ENCODE measurements around the gene NFYA.

The NFYA gene

DNA sequence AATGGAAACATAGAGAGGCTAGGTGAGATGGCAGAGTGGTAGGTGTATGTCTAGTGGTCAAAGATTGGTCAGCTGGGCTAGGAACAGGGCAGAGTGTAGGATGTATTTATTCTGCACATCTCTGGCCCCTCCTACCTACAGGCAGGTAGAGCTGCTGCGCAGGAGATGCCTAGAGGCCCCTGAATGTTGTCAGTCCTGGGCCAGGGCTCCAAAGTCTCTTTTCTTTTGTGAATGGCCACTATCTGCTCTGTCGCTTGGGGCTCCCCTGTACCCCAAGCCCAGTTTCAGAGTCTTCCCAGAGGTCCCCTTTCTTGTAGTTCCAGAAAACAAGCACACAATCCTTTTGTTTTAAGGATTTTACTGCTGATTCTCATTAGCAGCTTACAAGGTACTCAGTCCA, 25.5 kb upstream of the NFYA start:
- DNase-seq = no peak

DNA sequence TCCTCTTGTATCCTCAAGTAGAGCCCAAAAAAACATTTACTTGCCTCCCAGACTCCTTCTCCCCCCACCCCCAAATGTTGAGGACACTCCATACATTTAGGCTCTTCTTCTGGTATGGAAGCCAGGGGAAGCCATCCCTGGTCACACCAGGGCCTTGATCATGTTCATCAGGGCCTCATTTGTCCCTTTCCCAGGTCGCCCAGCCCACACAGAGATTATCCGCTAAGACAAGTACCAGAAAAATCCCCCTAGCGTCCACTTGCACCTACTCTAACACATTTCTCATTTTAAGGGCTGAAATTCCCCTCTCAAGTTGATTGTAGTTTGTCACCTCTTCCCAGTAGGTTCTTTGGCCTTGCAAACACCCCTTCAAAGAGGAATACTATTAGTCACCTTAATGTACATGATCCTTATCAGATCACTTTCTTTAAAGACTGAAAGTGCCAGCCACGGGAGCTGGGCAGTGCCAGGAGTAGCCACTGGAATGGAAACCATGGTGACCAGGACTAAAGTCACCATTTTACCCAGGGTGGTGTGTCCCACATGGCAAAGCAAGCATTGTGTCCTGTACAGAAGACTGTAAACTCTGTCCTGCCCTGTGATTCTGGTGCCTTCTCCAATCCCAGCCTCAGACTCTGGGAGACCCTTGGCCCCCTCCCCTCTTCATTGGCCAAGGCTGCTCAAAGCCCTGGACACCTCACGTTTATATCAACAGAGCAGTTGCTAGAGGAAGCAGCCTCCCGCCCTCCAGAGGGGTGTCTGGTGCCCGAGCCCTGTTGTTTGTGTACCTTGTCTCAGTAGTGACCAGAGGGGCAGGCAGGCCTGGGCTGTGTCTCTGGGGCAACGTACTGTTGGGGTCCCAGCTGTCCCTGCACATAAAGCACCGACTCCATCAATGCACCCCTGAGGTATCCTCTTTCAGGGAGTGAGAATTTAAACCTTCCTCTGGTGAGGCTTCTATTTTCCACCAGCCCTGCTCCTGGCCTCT, 24.7 kb upstream of the NFYA start:
- DNase-seq = no peak

DNA sequence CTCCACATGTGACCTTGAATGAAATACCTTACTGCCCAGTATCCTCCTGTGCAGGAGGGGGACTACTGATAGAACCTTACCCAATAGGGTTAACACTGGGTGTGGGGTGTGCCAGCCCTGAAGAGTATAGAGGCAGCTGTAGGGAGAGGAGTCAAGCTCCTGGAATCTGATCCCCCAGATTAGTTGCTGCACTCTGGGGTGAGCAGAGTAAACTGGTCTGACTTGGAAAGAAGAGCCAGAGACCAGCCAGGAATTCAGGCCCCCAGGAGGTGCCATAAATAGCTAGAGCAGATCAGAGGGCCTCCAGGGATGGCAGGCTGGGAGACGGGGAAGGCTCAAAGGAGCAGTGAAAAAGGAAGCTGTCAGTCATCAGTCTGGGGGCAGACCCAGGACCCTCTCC, 23.3 kb upstream of the NFYA start:
- DNase-seq = no peak

DNA sequence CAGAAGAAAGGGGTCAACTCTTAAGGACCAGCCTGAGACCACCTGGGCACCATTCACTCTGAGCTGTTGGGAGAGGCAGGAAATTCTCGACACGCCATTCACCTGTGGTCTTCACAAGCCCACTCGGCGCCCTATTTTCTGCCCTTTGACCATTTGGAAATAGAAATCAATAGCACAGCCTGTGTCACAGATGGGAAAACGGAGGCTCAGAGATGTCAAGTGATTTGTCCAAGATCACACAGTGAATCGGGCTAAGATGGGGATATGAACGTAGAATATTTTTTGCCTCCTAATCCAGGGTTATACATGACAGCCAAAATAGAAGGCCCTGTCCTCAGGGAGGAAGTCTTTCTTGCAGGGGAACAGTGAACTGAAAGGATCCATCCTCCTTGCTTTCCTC, 22.8 kb upstream of the NFYA start:
- no peak for DNase-seq

DNA sequence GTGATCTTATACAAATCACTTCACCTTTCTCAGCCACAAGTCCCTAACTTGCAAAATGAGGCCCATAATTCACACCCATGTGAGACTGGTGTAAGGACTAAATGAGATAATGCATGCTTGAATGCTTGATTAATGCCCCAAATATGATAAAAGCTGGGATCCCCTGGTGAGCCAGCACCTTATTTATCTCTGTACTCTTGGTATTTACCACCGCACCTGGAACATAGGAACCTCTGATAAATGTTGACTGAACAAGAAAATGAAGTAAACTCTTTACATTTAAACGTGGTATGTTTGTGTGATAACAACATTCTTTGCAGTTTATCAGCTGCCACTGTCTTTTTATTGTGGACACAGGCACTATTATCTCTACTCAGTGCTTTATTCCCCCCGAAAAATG, 22.2 kb upstream of the NFYA start:
- no peak for DNase-seq

DNA sequence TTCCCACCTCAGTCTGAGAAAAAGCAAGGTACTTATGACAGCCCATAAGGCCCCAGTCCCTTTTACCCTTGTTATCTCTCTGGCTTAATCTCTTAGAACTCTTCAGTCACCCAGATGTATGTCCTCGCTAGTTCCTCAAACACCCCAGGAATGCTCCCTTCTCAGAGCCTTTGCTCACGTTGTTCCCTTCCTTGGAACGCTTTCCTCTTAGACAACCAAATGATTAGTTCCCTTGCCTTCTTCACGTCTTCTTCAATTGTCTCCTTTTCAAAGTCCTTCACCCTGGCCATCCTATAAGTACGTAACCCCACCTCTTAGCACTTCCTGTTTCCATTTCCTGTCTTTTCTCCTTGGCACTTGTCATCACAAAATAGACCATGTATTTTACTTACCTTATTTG, 20.9 kb upstream of the NFYA start:
- peak in 1 of 5 donors; percentile 55 for DNase-seq

DNA sequence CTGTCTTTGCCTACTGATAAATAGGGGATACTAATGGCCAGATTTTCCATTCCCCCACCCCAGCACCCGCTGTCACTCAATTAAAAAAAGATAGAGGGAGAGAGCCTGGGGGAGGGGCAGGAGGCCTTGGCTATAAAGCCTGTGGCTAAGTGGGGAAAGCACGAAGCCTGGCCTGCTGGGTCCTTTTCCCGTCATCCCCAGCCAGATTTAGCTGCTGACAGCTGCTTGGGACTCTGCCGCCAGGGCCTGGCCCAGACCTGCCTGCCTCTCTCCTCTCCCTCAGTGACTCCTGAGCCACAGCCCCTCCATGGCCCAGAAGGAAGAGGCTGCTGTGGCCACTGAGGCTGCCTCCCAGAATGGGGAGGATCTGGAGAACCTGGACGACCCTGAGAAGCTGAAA, 19.7 kb upstream of the NFYA start, which contains the start of gene APOBEC2:
TSS of gene APOBEC2 (plus strand) at position 162 of the 400 bp plus-strand sequence. CDS start at position 308, 146 bp downstream.
- DNase-seq = no peak

DNA sequence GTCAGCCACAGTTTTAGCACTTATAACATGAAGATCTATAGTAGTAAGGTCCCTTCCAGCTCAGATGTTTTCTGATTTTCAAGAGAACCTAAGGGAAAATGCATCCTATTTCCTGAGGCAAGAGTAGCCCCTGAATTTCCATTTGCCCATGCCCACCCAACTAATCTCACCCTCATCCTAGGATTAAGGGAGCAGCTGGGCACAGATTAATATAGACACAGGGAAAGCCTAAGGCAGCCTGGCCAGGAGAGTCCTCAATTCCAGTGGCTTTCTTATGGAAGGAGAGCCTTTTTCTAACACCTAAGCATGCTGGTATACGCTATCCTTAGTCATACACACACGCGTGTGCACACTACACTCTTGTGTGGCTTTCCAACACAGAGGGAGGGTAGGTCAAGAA, 18.3 kb upstream of the NFYA start:
- DNase-seq = no peak

DNA sequence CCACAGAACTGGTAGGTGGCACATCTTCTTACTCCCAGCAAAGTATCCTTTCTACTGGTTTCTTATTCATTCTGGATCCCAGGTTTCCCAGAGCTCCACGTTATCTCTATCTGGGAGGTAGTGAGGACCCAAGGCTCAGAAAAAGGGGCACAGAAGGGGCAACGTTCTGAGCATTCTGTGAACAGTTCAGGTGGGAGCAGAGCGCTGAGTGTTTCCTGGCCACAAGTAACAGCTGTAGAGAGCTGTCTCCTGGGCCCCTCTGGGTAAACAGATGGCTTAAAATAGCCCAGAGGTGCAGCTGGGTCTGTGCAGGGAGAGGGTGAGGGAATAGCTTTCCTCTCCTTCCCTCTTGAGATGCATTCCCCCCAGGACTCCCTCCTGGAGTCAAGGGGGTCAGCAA, 17.6 kb upstream of the NFYA start:
- DNase-seq = no peak

DNA sequence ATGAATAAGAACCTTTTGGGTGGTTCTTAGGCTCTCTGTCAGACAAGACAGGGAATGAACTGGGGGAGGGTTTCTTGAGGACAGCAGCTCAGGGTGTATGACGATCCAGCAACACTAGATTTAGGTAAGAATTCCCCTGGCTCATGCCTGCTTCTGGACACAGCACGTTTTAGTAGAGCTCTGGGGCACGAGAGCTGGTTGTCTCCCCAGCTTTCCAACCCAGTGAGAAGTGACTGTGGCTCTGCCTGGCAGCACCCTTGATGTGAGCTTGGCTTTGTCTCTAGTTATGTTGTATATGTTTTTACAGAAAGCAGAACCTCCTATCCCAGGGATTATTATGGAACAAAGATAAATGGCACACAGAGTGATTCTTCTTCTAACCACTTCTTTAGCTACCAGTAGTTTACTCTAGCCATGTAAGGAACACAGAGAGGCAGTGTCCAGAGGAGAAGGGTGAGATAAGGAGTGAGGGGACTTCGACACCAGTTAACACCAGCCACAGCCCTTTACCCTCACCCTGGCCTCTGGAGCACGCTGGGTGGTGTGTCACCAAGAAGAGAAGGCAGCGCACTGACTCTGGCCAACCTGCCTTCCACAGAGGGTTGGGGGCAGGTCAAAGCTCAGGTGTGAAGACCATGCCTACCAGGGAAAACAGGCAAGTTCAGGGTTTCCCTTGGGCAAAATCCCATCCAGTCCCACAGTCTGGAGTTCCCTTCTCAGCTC, 15.8 kb upstream of the NFYA start:
- no peak for DNase-seq

DNA sequence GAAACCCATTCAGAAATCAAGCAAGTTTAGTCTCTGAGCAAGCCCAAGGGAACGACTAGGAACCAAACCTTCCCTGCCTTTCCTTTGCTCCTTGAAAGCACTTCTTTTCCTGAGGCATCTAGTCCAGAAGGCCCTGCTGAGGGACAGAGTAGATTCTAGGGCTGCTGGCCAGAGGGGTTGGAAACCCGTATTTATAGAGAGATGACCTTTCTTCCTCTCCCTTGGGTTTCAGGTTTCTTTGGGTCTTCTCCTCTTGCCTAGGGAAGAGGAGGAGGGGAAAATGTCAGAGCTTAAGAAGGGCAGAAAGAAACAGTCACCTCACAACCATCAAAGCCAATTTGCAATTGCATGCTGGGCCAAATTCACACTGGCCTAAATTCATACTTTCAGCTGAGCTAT, 14.0 kb upstream of the NFYA start:
- DNase-seq = no peak

DNA sequence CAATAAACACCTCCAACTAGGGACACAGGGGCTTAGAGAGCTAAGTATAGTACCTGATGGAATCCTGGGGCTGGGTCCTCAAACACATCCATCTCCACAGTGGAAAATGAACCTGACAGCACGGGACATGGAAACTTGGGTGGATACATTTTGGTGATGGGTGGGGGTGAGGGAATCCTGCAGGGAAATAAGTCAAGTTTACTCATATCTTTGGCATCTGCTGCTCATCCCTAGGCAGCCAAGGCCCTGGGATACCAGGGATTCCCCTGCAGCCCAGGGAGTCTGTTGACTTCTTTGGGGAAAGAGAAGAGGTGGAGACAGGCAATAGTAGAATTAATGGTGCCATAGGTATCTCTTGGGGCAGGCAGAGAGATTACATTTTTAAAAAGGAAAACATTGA, 13.2 kb upstream of the NFYA start:
- no peak for DNase-seq

DNA sequence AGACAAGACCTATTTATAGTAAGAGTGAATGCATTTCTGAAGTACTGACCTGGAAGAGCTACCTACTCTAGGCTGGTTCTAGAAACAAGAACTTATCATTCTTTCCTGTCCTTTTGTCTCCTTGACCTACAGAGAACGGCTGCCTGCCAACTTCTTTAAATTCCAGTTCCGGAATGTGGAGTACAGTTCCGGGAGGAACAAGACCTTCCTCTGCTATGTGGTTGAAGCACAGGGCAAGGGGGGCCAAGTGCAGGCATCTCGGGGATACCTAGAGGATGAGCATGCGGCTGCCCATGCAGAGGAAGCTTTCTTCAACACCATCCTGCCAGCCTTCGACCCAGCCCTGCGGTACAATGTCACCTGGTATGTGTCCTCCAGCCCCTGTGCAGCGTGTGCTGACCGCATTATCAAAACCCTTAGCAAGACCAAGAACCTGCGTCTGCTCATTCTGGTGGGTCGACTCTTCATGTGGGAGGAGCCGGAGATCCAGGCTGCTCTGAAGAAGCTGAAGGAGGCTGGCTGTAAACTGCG, 11.5 kb upstream of the NFYA start:
- no peak for DNase-seq

DNA sequence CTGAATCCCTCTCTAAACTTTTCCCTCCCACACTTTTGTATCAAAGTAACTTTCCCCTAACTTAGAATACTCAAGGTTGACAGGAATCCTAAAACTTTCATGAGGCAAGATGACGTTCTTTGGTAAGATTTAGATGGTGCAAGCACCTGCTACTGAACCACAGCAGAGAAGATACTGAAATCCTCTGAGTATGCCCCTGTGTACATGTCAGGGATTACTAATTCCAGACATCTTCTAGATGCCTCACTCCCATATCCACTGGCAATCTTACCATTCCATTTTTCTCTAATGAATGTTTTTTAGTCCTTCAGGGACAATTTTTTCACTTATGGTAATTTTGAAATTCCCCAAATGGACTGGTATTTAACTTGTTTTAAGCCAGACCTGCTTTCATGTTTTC, 10.7 kb upstream of the NFYA start:
- no peak for DNase-seq

DNA sequence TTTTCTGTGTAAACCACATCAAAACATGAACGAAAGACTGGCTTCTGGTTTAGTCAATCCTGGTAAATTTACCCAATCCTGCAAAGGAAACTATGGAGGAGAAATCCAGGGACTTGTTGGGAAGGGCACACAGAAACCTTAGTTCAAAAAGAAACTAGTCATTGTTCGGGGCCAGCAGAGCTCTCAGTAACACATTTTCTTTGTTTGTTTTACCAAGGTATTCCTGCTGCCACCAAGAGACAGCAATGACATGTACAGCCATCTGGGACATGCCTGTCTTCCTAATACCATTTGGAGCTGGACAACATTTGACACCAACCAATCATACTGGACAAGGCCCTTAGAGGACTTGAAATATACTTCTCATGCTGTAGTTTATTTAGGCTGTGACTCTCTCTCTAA, 8.9 kb upstream of the NFYA start:
- DNase-seq = no peak

DNA sequence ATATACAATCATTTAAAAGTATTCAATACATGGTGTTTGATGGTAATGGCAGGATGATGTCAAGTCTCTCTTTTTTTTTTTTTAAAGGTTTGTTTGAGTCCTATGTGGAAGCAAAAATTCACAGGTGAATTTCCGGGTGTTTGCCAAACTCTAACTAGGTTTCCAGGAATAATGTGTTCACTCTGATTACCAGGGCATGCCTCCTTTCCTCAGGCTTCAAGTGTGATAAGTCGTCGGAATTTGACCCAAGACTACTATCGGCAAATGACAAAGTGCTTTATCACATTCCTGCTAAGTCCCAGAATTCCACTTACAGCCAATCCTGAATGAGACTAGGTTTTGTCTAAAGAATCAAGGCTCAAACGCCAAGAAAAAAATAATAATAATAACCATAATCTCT, 7.9 kb upstream of the NFYA start:
- DNase-seq = no peak

DNA sequence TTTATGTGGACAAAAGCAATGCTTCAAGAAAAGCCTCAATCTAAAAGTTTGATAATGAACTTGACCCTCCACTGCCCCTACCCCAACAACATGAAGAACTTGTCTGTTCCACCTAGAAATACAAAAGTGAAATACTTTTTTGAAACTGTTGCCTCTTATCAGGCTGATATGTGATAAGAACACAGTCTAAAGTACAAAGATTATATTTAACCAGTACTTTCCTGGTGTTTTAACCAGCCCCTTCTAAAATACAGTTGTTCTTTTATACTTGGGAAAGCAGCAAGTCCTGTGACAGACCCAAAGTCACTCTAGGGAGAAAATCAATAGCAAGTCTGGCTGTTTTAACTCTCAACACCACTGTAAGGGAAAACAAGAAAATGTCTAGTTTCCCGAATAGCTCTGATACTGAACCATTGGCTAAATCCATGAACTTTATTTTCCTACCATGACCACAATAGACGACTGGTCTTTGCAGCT, 7.2 kb upstream of the NFYA start:
- DNase-seq = no peak

DNA sequence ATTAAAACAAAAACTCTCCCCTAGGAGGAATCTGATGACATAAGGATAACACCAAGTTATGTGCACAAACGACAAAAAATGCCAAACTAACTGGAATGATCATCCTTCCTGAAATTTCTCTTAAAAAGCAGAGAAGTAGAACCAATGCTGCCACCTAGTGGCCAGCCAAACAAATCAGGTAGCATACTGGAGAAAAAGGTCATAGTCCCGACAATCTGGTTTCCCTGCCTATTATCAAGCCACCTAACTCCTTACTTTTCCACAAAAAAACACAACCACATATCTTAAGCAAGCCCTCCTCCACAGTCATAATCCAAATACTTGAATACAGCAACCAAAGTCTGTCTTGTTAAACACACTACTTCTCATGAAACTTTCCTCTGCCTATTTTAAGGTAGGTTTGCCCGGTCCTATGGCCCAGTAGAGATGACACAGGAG, 5.9 kb upstream of the NFYA start:
- peak; percentile 41 to 63 (median 54) for DNase-seq

DNA sequence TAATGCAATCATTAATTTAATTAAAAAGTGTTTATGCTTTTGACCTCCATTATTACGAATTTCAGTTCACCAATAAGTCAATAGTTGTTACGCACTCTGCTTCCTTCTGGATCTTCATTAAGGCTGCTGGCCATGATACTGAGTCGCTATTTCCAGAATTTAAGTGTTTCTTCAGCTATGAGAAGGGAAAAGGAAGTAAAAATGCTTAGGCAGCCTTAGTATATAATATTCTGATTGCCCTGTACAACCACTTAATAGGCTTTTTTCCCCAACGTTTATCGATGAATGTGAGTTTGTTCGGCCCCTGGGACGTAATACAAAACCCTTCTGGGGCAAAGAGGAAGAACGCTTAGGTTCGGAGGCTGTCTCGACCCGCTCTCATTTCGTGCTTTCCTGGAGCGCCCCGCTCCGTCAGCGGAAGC, 1.3 kb upstream of the NFYA start:
- DNase-seq = no peak

DNA sequence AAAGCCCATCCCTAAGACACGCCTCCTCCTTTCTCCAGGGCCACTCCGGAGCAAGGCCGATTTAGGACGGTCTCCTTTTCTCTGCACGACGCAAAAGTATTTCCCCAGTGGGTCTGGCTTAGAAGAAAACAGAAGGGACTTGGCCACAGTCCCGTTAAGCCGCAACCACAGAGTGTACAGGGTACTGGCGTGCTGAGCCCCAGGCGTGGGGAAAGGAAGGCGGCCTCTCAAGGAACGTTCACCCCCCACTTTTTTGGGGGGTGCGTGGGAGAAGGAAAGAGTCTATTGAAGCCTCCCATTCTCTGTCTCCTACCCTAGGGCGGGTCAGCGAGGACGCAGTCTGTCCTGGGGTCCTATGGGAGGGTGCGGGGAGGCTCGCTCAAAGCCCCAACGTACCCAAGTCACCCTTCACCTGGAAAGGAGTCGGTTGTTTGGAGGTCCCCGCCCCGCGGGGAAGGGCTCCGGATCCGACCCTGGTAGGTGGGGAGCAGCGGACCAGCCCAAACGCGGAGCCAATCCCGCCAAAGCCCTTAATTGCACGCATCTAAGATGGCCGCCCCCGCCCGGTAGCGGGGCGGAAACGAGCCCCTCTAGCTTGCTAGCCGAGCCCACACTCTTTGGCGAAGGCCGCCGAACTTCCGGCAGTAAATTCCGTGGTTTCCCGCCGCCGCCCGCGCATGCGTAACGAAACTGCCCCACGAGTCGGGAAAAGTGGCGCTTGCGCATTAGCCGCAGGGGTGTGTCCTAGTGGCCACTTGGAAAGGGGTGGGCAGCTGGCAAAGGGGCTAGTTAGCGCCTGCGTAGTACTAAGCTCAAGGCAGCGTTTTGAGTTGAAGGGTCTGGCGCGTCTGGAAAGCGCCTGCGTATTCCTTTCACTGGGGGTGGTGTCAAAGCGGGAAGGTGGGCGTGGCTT, 595 bp upstream of the NFYA start, which contains the start of gene OARD1:
TSS of gene OARD1 (minus strand) at position 434 of the 913 bp plus-strand sequence. CDS start 722 bp downstream, outside the sequence.
- DNase-seq = peak; percentile 98 to 100 (median 99)

DNA sequence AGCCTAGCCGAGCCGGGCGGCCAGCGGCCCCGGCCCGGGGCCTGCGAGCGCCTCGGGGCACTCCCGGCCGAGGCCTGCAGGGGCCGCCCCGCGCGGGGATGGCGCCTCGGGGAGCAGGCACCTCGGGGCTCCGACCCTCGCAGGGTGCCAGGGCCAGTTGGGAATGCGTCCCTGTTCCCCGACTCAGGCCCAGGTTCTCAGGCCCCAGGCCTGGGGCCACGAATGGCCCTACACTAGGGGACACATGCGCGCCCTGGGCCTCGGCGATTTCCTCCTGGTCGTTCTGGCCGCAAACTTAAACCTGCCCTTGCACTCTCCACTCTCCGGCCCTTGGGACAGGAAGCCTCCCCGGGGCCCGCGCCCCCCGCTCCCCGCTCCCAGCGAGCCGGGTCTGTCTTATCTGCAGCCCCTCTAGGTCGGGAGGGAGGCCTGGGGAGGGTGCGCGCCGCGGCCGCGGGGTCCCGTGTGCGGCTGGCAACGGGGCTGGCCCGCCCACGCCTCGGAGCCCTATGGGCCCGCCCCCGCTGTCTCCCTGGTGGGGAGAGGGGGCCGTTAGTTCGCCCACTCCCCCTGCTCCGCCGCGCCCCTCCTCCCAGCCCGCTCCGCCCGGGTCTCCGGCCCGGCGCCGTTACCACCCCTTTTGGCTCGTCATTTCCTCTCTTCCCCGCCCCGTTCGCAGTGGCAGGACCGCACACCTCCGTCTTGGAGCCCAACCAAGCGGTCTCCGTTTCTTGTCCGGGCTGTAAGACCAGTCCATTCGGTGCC, 611 bp downstream of the NFYA start:
- DNase-seq = peak; percentile 72 to 88 (median 76)

Measured in T-helper 1 cell (primary cell).